SK-N-SH (cell line): ENCODE data around the gene ALX3. TPM values are rescaled to one million over a fixed set of nuclear protein-coding genes. Genes with fewer than 3 reads are reported as not detected.

Experiments
- CTCF ChIA-PET: fragments of 300-600, 350-600 bp; formaldehyde crosslinking; extraction: SDS; loops from one replicate; lab custom pipeline; 2021; lab: Yijun Ruan, JAX
- POLR2A ChIA-PET: fragments of 350-600 bp; sonication (Branson Sonifier 250); formaldehyde crosslinking; extraction: SDS; loops from one replicate; lab custom pipeline; 2020; ENCODE audit warnings: antibody characterized with exemption, inconsistent platforms; lab: Yijun Ruan, JAX
- DNase-seq: peaks from one replicate; pipeline ENCODE4 v3.0.0; 2012
- H2AFZ ChIP-seq: fragments of 200-600 bp; sonication (generic); 2 replicates; pipeline ENCODE4 v1.8.1; 2016; ENCODE audit warnings: antibody characterized with exemption, mild to moderate bottlenecking, low read depth
- H3F3A ChIP-seq: fragments of 200-600 bp; sonication (generic); replicated peaks from 2 replicates; pipeline ENCODE3; 2016; ENCODE audit warnings: antibody characterized with exemption, mild to moderate bottlenecking; ENCODE audit not compliant: insufficient read depth
- H3K27ac ChIP-seq, 2 experiments: fragments of 200-500 bp in 1 of 2; fragments of 200-600 bp in 1 of 2; sonication (Bioruptor generic) in 1 of 2; sonication (generic), shearing (Covaris generic) in 1 of 2; 2 replicates each; pipeline versions ENCODE4 v1.5.1 to v1.6.1; 2014 to 2016; ENCODE audit warnings: low read depth in 2 of 2, inconsistent platforms in 1 of 2, low read length in 1 of 2, mild to moderate bottlenecking in 1 of 2, mixed read lengths in 1 of 2
- H3K27me3 ChIP-seq: fragments of 200-600 bp; sonication (generic), shearing (Covaris generic); 2 replicates; pipeline ENCODE4 v1.6.1; 2016; ENCODE audit warnings: mixed run types; ENCODE audit not compliant: insufficient read depth
- H3K36me3 ChIP-seq, 2 experiments: fragments of 200-500 bp in 1 of 2; fragments of 200-600 bp in 1 of 2; sonication (Bioruptor generic) in 1 of 2; sonication (generic) in 1 of 2; replicated peaks in 1 of 2; 2 replicates each; pipeline versions ENCODE3 to v1.5.1; 2014 to 2016; ENCODE audit warnings: low read length in 1 of 2, mild to moderate bottlenecking in 1 of 2; ENCODE audit not compliant: insufficient read depth in 2 of 2, control insufficient read depth in 1 of 2
- H3K4me1 ChIP-seq, 2 experiments: fragments of 200-500 bp in 1 of 2; fragments of 200-600 bp in 1 of 2; sonication (Bioruptor generic) in 1 of 2; sonication (generic), shearing (Covaris generic) in 1 of 2; 2 replicates each; pipeline versions ENCODE4 v1.5.1 to v1.6.1; 2014 to 2016; ENCODE audit warnings: low read depth in 1 of 2, low read length in 1 of 2, mixed run types in 1 of 2; ENCODE audit not compliant: insufficient read depth in 2 of 2, control insufficient read depth in 1 of 2
- H3K4me2 ChIP-seq: fragments of 200-600 bp; sonication (generic), shearing (Covaris generic); 2 replicates; pipeline ENCODE4 v1.6.1; 2017; ENCODE audit warnings: mixed run types
- H3K4me3 ChIP-seq, 2 experiments: fragments of 200-500 bp in 1 of 2; fragments of 200-600 bp in 1 of 2; sonication (Bioruptor generic) in 1 of 2; sonication (generic), shearing (Covaris generic) in 1 of 2; 2 replicates each; pipeline versions ENCODE4 v1.5.1 to v1.8.1; 2014 to 2016; ENCODE audit warnings: low read depth in 2 of 2, inconsistent platforms in 1 of 2, low read length in 1 of 2, mild to moderate bottlenecking in 1 of 2, mixed read lengths in 1 of 2, moderate library complexity in 1 of 2
- H3K79me2 ChIP-seq: fragments of 200-600 bp; sonication (generic); 2 replicates; pipeline ENCODE4 v1.8.1; 2017; ENCODE audit warnings: mild to moderate bottlenecking; ENCODE audit not compliant: insufficient read depth
- H3K9ac ChIP-seq: fragments of 200-600 bp; sonication (generic); 2 replicates; pipeline ENCODE4 v1.6.1; 2017; ENCODE audit warnings: mixed run types
- H3K9me2 ChIP-seq: fragments of 200-600 bp; sonication (generic); 2 replicates; pipeline ENCODE4 v1.6.1; 2017; ENCODE audit warnings: mixed run types
- H3K9me3 ChIP-seq: fragments of 200-600 bp; sonication (generic); 2 replicates; pipeline ENCODE4 v1.6.1; 2017; ENCODE audit warnings: mixed run types, mild to moderate bottlenecking, moderate library complexity
- H4K20me1 ChIP-seq: fragments of 200-600 bp; sonication (generic); 2 replicates; pipeline ENCODE4 v1.6.1; 2017; ENCODE audit warnings: mild to moderate bottlenecking, mixed run types; ENCODE audit not compliant: insufficient read depth
- EP300 ChIP-seq, 2 experiments: IDR thresholded peaks; 2 replicates each; pipeline versions ENCODE4 v1.4.0 to v1.6.1; 2012; ENCODE audit warnings: borderline replicate concordance in 1 of 2, low read depth in 1 of 2, low read length in 1 of 2
- EZH2phosphoT487 ChIP-seq: fragments of 200-600 bp; sonication (generic); IDR thresholded peaks from 2 replicates; pipeline ENCODE4 v1.6.1; 2017; ENCODE audit warnings: low read depth, mixed run types, mild to moderate bottlenecking, antibody characterized with exemption, moderate library complexity, borderline replicate concordance
- GATA2 ChIP-seq: sonication (generic); formaldehyde crosslinking; IDR thresholded peaks from 2 replicates; pipeline ENCODE4 v1.5.0; 2020; ENCODE audit warnings: mild to moderate bottlenecking, missing genetic modification reagents
- JUND ChIP-seq: IDR thresholded peaks from 2 replicates; pipeline ENCODE4 v1.4.0; 2012
- MXI1 ChIP-seq: IDR thresholded peaks from 2 replicates; pipeline ENCODE4 v1.6.1; 2012; ENCODE audit warnings: mild to moderate bottlenecking, low read depth, low read length, improper control_type of control experiment
- NRF1 ChIP-seq: IDR thresholded peaks from 2 replicates; pipeline ENCODE4 v1.6.1; 2012; ENCODE audit warnings: low read depth, mild to moderate bottlenecking, low read length
- POLR2AphosphoS5 ChIP-seq: IDR thresholded peaks from 2 replicates; pipeline ENCODE4 v1.6.1; 2012; ENCODE audit warnings: low read depth, low read length
- RAD21 ChIP-seq: IDR thresholded peaks from 2 replicates; pipeline ENCODE4 v1.6.1; 2012; ENCODE audit warnings: mild to moderate bottlenecking, low read length
- RCOR1 ChIP-seq: fragments of 150-350 bp; IDR thresholded peaks from 2 replicates; pipeline ENCODE4 v1.6.1; 2017; ENCODE audit warnings: antibody characterized with exemption, low read length
- RFX5 ChIP-seq: IDR thresholded peaks from 2 replicates; pipeline ENCODE4 v1.6.1; 2012; ENCODE audit warnings: mild to moderate bottlenecking, improper control_type of control experiment, low read length
- SIN3A ChIP-seq: IDR thresholded peaks from 2 replicates; pipeline ENCODE4 v1.6.1; 2012; ENCODE audit warnings: low read depth, mild to moderate bottlenecking, low read length, moderate library complexity, borderline replicate concordance
- SMC3 ChIP-seq: IDR thresholded peaks from 2 replicates; pipeline ENCODE4 v1.6.1; 2012; ENCODE audit warnings: low read depth, low read length, improper control_type of control experiment
- TAF1 ChIP-seq: IDR thresholded peaks from 2 replicates; pipeline ENCODE4 v1.6.1; 2012; ENCODE audit warnings: low read depth, mild to moderate bottlenecking, low read length, moderate library complexity, borderline replicate concordance
- TEAD4 ChIP-seq: IDR thresholded peaks from 2 replicates; pipeline ENCODE4 v1.4.0; 2012; ENCODE audit warnings: mild to moderate bottlenecking, borderline replicate concordance; ENCODE audit not compliant: insufficient read depth
- WGBS: methylation state at CpG from one replicate; pipeline ENCODE4 v1.1.6; 2017; ENCODE audit warnings: low lambda C conversion rate; 5-methylcytosine and 5-hydroxymethylcytosine counted together
- polyA plus RNA-seq, 3 experiments: library from polyadenylated mRNA; depleted of rRNA; stranded (reverse); fragments of >200 nt; gene quantifications; 2 replicates each; pipeline ENCODE4 v1.2.3, GENCODE V29; 2012
- TF ChIP-seq, protein P1 (sequence below): fragments of 200-600 bp; sonication (generic); IDR thresholded peaks from 2 replicates; pipeline ENCODE4 v1.6.1; 2017; ENCODE audit warnings: antibody characterized with exemption, mild to moderate bottlenecking, moderate library complexity
- TF ChIP-seq, protein P2 (sequence below): IDR thresholded peaks from 2 replicates; pipeline ENCODE4; 2012
- TF ChIP-seq, protein P3 (sequence below): IDR thresholded peaks from 2 replicates; pipeline ENCODE4 v1.4.0; 2012; ENCODE audit warnings: low read depth, borderline replicate concordance
- TF ChIP-seq, protein P4 (sequence below): fragments of 150-350 bp; IDR thresholded peaks from 2 replicates; pipeline ENCODE4 v1.6.1; 2017; ENCODE audit warnings: antibody characterized with exemption, low read length, low read depth, borderline replicate concordance
- TF ChIP-seq, protein P5 (sequence below): IDR thresholded peaks from 2 replicates; pipeline ENCODE4 v1.4.0; 2012; ENCODE audit warnings: low read depth

The ALX3 gene
- polyA plus RNA-seq, 1 of the 3 experiments (the other 2 are of a cell fraction), result not detected

DNA sequence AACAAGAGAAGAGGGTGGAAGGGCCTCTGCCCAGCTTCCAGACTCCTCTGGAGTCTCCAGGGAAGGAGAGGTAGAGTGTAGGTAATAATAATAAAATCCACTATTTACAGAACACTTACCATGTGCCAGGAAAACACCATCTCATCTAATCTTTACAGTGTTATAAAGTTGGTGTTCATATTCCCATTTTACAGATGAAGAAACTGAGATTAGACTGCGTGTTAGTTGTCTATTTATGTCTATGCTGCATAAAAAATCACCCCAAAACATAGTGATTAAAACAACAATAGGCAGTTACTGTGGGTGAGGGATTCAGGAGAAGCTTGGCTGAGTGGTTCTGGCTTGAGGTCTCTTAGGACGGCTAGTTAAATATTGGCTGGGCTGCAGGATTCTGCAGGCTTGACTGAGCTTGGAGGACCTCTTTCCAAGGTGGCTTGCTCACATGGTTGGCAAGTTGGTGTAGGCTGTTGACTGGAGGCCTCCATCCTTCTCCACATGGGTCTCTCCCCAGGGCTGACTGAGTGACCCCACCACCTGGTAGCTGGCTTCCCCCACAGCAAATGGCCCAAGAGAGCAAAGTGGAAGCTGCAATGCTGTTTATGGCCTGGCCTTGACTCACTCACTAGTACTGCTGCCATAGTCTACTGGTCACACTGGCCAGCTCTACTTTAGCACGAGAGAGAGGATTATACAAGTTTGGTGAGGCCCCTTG is 6.5 kb upstream of the ALX3 start:
- POLR2A ChIA-PET, result interaction anchor here (1.2 kb wide), 1 partner anchor 17 kb away, joined by 3 read pairs; no protein-coding TSS in a partner anchor
- Histone ChIP-seq H4K20me1 (no peaks in the 10 kb centered on the region), H3K27ac (no peak overlapping the region), H3K27me3 (no peaks in the 10 kb centered on the region; the same call in 1 of the 2 replicates), H3K9ac (no peak overlapping the region), H3K4me3 (no peak overlapping the region), H3K4me2 (no peak overlapping the region), H3K79me2 (no peaks in the 10 kb centered on the region)
- 73% methylated on average over 3 of the region's 3 CpGs for WGBS
- CTCF ChIA-PET, result interaction anchor here (0.7 to 51.7 kb wide), 7 partner anchors 11 to 419 kb away, joined by 3 to 1768 read pairs (median 4); partner anchors contain the start of gene STRIP1
- TF ChIP-seq GATA2 (CRISPR knock-in tag), result no peak
- TF ChIP-seq, all 33 proteins: peak for 0
- H3K4me1 ChIP-seq, result peaks cover 0 to 10% of the 10 kb centered on the region in 2 experiments; a peak in 1 of 4 replicates
- H2AFZ ChIP-seq, result no peak overlapping the region
- no peaks in the 10 kb centered on the region for H3K9me3 ChIP-seq
- H3K9me2 ChIP-seq, result no peaks in the 10 kb centered on the region
- no peaks in the 10 kb centered on the region for H3F3A ChIP-seq
- no peak for DNase-seq
- no peaks in the 10 kb centered on the region for H3K36me3 ChIP-seq

DNA sequence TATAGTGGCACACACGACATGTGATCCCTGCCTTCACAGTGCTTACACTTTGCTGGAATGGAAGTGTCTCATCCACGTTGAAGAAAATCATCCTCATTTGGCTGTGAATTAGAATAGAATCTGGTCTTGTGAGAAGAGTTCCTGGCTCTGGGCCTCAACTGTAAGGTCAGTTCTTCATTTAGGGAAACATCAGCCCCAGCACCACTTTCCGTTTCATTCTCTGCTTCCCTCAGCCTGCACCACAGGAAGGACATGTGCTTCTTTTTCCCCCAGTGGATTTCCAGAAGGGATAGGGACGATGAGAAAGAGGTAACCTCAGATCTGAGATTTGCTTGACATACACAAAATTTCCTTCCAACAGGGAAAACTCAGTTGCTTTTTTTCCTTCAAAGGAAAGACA is 3.7 kb upstream of the ALX3 start:
- no peak for DNase-seq
- Histone ChIP-seq H3K79me2 (no peaks in the 10 kb centered on the region), H3F3A (no peaks in the 10 kb centered on the region), H3K9me2 (no peaks in the 10 kb centered on the region), H3K9ac (no peak overlapping the region), H3K4me1 (peaks cover 0 to 3% of the 10 kb centered on the region in 2 experiments; a peak in 1 of 4 replicates), H3K27ac (no peak overlapping the region), H3K4me3 (no peak overlapping the region), H3K4me2 (no peak overlapping the region), H3K27me3 (no peaks in the 10 kb centered on the region; the same call in 1 of the 2 replicates), H4K20me1 (no peaks in the 10 kb centered on the region), H3K9me3 (no peaks in the 10 kb centered on the region), H2AFZ (no peak overlapping the region), H3K36me3 (no peaks in the 10 kb centered on the region)
- CTCF ChIA-PET, result interaction anchor here (1.3 to 3.6 kb wide), 4 partner anchors 14 to 33 kb away, joined by 3 to 30 read pairs (median 15); no protein-coding TSS in a partner anchor
- 74% methylated on average over 4 of the region's 4 CpGs for WGBS
- no peak for TF ChIP-seq JUND
- TF ChIP-seq, protein P1, sequence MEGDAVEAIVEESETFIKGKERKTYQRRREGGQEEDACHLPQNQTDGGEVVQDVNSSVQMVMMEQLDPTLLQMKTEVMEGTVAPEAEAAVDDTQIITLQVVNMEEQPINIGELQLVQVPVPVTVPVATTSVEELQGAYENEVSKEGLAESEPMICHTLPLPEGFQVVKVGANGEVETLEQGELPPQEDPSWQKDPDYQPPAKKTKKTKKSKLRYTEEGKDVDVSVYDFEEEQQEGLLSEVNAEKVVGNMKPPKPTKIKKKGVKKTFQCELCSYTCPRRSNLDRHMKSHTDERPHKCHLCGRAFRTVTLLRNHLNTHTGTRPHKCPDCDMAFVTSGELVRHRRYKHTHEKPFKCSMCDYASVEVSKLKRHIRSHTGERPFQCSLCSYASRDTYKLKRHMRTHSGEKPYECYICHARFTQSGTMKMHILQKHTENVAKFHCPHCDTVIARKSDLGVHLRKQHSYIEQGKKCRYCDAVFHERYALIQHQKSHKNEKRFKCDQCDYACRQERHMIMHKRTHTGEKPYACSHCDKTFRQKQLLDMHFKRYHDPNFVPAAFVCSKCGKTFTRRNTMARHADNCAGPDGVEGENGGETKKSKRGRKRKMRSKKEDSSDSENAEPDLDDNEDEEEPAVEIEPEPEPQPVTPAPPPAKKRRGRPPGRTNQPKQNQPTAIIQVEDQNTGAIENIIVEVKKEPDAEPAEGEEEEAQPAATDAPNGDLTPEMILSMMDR, result no peak
- TF ChIP-seq NRF1, result no peak
- no peak for TF ChIP-seq SMC3
- no peak for TF ChIP-seq EP300 (IDR thresholded peaks at IDR 0.05; ENCODE audit: borderline replicate concordance in 1 of 2, low read depth in 1 of 2, low read length in 1 of 2)
- TF ChIP-seq RCOR1, result no peak
- no peak for TF ChIP-seq RAD21
- no peak for TF ChIP-seq SIN3A
- no peak for TF ChIP-seq TEAD4
- no peak for TF ChIP-seq EZH2phosphoT487
- TF ChIP-seq, protein P2, sequence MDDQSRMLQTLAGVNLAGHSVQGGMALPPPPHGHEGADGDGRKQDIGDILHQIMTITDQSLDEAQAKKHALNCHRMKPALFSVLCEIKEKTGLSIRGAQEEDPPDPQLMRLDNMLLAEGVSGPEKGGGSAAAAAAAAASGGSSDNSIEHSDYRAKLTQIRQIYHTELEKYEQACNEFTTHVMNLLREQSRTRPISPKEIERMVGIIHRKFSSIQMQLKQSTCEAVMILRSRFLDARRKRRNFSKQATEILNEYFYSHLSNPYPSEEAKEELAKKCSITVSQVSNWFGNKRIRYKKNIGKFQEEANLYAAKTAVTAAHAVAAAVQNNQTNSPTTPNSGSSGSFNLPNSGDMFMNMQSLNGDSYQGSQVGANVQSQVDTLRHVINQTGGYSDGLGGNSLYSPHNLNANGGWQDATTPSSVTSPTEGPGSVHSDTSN, result no peak
- TF ChIP-seq, protein P3, sequence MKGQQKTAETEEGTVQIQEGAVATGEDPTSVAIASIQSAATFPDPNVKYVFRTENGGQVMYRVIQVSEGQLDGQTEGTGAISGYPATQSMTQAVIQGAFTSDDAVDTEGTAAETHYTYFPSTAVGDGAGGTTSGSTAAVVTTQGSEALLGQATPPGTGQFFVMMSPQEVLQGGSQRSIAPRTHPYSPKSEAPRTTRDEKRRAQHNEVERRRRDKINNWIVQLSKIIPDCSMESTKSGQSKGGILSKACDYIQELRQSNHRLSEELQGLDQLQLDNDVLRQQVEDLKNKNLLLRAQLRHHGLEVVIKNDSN, result no peak
- TF ChIP-seq, protein P4, sequence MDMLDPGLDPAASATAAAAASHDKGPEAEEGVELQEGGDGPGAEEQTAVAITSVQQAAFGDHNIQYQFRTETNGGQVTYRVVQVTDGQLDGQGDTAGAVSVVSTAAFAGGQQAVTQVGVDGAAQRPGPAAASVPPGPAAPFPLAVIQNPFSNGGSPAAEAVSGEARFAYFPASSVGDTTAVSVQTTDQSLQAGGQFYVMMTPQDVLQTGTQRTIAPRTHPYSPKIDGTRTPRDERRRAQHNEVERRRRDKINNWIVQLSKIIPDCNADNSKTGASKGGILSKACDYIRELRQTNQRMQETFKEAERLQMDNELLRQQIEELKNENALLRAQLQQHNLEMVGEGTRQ, result no peak
- no peak for TF ChIP-seq TAF1
- TF ChIP-seq RFX5, result no peak
- TF ChIP-seq MXI1, result no peak
- TF ChIP-seq, protein P5, sequence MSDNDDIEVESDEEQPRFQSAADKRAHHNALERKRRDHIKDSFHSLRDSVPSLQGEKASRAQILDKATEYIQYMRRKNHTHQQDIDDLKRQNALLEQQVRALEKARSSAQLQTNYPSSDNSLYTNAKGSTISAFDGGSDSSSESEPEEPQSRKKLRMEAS, result no peak
- no peak for TF ChIP-seq POLR2AphosphoS5
- no peak for TF ChIP-seq GATA2 (CRISPR knock-in tag)
- POLR2A ChIA-PET, result no interaction called here
